Measurements from ENCODE around the gene SEM1.

- TF ChIP-seq FOXK2 (conservative IDR thresholded peaks at IDR 0.05 in 1 of 2, IDR thresholded peaks at IDR 0.05 in 1 of 2; ENCODE audit: low read depth in 2 of 2) = no peak
- no peak for TF ChIP-seq ETV6 (IDR thresholded peaks at IDR 0.05; ENCODE audit: borderline replicate concordance in 1 of 2, low read depth in 2 of 2, low read length in 1 of 2)
- no peak for TF ChIP-seq ETV6 (CRISPR knock-in tag; IDR thresholded peaks at IDR 0.05; ENCODE audit: borderline replicate concordance)
- TF ChIP-seq CREM (IDR thresholded peaks at IDR 0.05; ENCODE audit: low read depth) = no peak
These were observed 29.5 kb upstream of the SEM1 start for GRCh38 chr7:96739167-96739566.
